Heart right ventricle (tissue), 16 donors: ENCODE results near the gene CABP4. TPM values are rescaled to one million over a fixed set of nuclear protein-coding genes. Genes with fewer than 3 reads are reported as not detected.
A peak's percentile ranks its signal among the peaks of the same experiment; 100 is the strongest.

Experiments
- ATAC-seq, 8 donors: fragments of 200-7000 bp; cut with Tn5 transposase; one replicate each; pipeline ENCODE4 v1.9.1; 2020; ENCODE audit warnings: mild to moderate bottlenecking in 8 of 8, moderate library complexity in 8 of 8, moderate number of reproducible peaks in 1 of 8
- DNase-seq, 2 donors: peaks; one replicate each; pipeline ENCODE4 v3.0.0-alpha.2; 2020
- H3K27ac ChIP-seq, 10 donors: fragments of 200-600 bp; sonication (generic) in 2 of 10; one replicate each; pipeline versions ENCODE4 v1.5.0 to v1.8.0; 2020 to 2022; ENCODE audit warnings: mild to moderate bottlenecking in 3 of 10
- H3K27me3 ChIP-seq, 7 donors: fragments of 200-600 bp; one replicate each; pipeline ENCODE4 v1.8.0; 2021 to 2022; ENCODE audit warnings: mild to moderate bottlenecking in 2 of 7
- H3K36me3 ChIP-seq, 9 donors: fragments of 200-600 bp; sonication (generic) in 1 of 9; one replicate each; pipeline versions ENCODE4 v1.5.0 to v1.8.0; 2020 to 2022; ENCODE audit warnings: mild to moderate bottlenecking in 2 of 9
- H3K4me1 ChIP-seq, 9 donors: fragments of 200-600 bp; sonication (generic) in 1 of 9; one replicate each; pipeline versions ENCODE4 v1.5.0 to v1.8.0; 2020 to 2022; ENCODE audit warnings: mild to moderate bottlenecking in 4 of 9
- H3K4me3 ChIP-seq, 10 donors: fragments of 200-600 bp; sonication (generic) in 2 of 10; one replicate each; pipeline versions ENCODE4 v1.5.0 to v1.8.0; 2020 to 2022; ENCODE audit warnings: mild to moderate bottlenecking in 7 of 10, moderate library complexity in 2 of 10
- H3K9me3 ChIP-seq, 11 donors: fragments of 200-600 bp in 10 of 11; sonication (generic) in 2 of 11; one replicate each; pipeline versions ENCODE4 v1.5.0 to v1.8.0; 2013 to 2022; ENCODE audit warnings: mild to moderate bottlenecking in 2 of 11, control low read depth in 1 of 11, moderate library complexity in 1 of 11
- CTCF ChIP-seq, 9 donors: fragments of 200-600 bp; sonication (generic) in 2 of 9; IDR thresholded peaks; one replicate each; pipeline versions ENCODE4 v1.5.0 to v1.8.0; 2021 to 2022; ENCODE audit warnings: antibody characterized with exemption in 9 of 9, mild to moderate bottlenecking in 5 of 9, moderate library complexity in 1 of 9
- WGBS, 2 donors: extraction: QIAGEN DNeasy Blood & Tissue Kit; methylation state at CpG; one replicate each; pipeline ENCODE4 v1.1.7; 2013; ENCODE audit warnings: inconsistent platforms in 1 of 2; 5-methylcytosine and 5-hydroxymethylcytosine counted together
- intact Hi-C, 10 donors: fragments of 100-400 bp; cut with DNase I; formaldehyde crosslinking; loops; one replicate each; pipeline versions ENCODE4 v1.11.1 to v1.14.2; 2022
- polyA plus RNA-seq, 2 donors: library from polyadenylated mRNA; stranded (reverse); fragments of 200-250 nt; gene quantifications; one replicate each; pipeline ENCODE4 v1.2.3, GENCODE V29; 2013
- total RNA-seq, 10 donors: library from RNA; stranded (reverse); fragmentation: NEBNext Ultra II Directional in 3 of 10; extraction: Animal tissue kit (Norgen Biotek cat#: 25700) in 3 of 10; gene quantifications; one replicate each; pipeline versions ENCODE4 v1.2.1 to v1.2.4, GENCODE V29; 2021 to 2023
- donor health status: Arrhythmogenic right ventricular cardiomyopathy.
- donor health status: ischemic (EF 13 %, LVEDD 7.1; RV severe dilation, severe dysfunction).
- donor health status: healthy with polysubstance abuse.
- donor health status: DM: no; HTN: yes; CAD: no.
- donor health status: DM: no; HTN: no; CAD: no.
- donor health status: ischemic (EF 25% LVEDD 6.9; RV normal size, moderate dysfunction).
- donor health status: ischemic (EF 25% LVEDD 5.7; RV mildly dilated, moderate dysfunction).
- donor health status: healthy.
- donor health status: DM: yes; HTN: yes; CAD: no.
- donor health status: Ischemic cardiomyopathy.
- donor health status: ischemic (EF 35%, LVEDD 5.7; RV mildly dilated, moderate dysfunction).
- donor health status: nonischemic (EF 11% LVEDD 7.7; RV severe dilation, severe dysfunction).
- donor health status: DM: yes; HTN: yes; CAD: no.
- donor health status: PGD.
- donor health status: ischemic (EF 29% LVEDD 5.4; RV normal size, mild dysfunction).
- donor health status: nonischemic (EF 23%, LVEDD 6.1; RV moderate dilation, normal function).

The CABP4 gene
- total and polyA plus RNA-seq, 12 donors: 0.17 to 1.5 (median 0.70) TPM; not detected in 1

DNA sequence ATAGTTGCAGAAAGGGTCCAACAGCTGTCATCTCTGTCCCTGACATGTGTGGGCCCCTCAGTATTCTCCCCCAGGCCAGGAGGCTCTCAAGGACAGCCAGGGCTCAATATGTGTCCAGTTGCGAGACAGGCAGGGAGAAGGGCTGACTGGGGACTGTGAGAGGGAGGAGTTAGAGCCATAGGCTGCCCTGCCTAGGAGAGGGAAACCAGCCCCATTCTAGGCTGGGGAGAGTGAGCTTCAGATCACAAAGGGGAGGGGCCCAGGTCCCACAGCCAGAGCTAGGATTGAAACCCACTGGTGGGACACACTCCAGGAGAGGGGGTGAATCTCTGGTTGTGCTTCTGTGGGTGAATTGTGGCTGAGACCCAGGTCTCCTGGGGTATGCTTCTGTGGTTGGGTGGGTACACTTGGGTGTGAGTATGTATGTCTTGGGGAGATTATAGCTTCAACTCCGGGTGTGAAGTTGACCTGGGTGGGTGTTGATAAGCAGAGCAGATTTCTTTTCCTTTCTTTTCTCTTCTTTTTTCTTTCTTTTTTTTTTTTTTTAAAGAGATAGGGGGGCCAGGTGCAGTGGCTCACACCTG, 41.8 kb upstream of the CABP4 start:
- Histone ChIP-seq H3K27me3 (peaks cover 0 to 64% (median 53%) of the 10 kb centered on the region in 7 donors), H3K36me3 (no peaks in the 10 kb centered on the region), H3K9me3 (no peaks in the 10 kb centered on the region), H3K27ac (no peak overlapping the region), H3K4me1 (peaks cover 8 to 50% (median 33%) of the 10 kb centered on the region in 9 donors), H3K4me3 (no peak overlapping the region)
- no peak for DNase-seq
- ATAC-seq: no peak
- no peak for TF ChIP-seq CTCF (IDR thresholded peaks at IDR 0.05)
- WGBS, 2 donors: 57 to 70% methylated on average over 2 of the region's 2 CpGs
- intact Hi-C loops: no loop called here

GRCh38 chr11:67415501-67416304, 39.5 kb upstream of the CABP4 start, which contains the start of gene CARNS1:
Gene CARNS1 (plus strand): TSS chr11:67415678. CDS start chr11:67416200, 522 bp downstream.
- H3K4me3 ChIP-seq: peak within 1 kb of the TSS in 9 of 10 donors; percentile 30 to 48 (median 41)
- TF ChIP-seq CTCF (IDR thresholded peaks at IDR 0.05): no peak
- intact Hi-C loops: no loop called here
- H3K36me3 ChIP-seq: no peaks in the 10 kb centered on the region
- H3K27me3 ChIP-seq: peaks cover 0 to 46% (median 35%) of the 10 kb centered on the region in 7 donors
- no peak for DNase-seq
- H3K9me3 ChIP-seq: no peaks in the 10 kb centered on the region
- 6 to 7% methylated on average over 48 to 67 of the region's 67 CpGs for WGBS, 2 donors
- H3K4me1 ChIP-seq: peaks cover 20 to 57% (median 48%) of the 10 kb centered on the region in 9 donors
- ATAC-seq: no peak
- H3K27ac ChIP-seq: peak within 1 kb of the TSS in 9 of 10 donors; percentile 76 to 98 (median 92)

- no peak for ATAC-seq
- Histone ChIP-seq H3K27me3 (peaks cover 0 to 36% (median 25%) of the 10 kb centered on the region in 7 donors), H3K27ac (peak overlapping the region in 9 of 10 donors; percentile 76 to 98 (median 93)), H3K4me1 (peaks cover 20 to 61% (median 48%) of the 10 kb centered on the region in 9 donors), H3K36me3 (no peaks in the 10 kb centered on the region), H3K9me3 (no peaks in the 10 kb centered on the region), H3K4me3 (peak overlapping the region in 1 of 10 donors; percentile 46)
- no peak for TF ChIP-seq CTCF (IDR thresholded peaks at IDR 0.05)
- no peak for DNase-seq
- 53 to 55% methylated on average over 21 of the region's 21 CpGs for WGBS, 2 donors
- intact Hi-C loops: no loop called here
Measured at GRCh38 chr11:67416416-67417335, 38.5 kb upstream of the CABP4 start.

DNA sequence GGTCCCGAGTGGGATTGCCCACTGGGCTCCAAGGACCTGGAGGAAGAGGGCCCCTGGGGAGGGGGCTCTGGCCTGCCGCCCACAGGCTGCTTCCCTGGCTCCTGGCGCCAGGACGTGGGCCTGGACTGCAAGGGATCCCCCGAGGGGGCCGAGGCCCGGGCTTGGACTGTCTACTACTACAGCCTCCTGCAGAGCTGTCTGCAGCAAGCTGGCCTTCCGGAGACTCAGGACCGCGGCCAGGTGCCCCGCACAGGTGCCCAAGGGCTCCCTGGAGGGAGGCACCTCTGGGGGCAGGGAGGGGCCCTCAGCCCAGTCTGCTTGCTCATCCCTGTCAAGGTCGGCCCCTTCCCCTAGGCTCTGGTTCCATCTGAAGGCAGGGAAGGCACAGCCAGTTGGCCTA, 37.7 kb upstream of the CABP4 start:
- intact Hi-C loops: no loop called here
- WGBS, 2 donors: 82% methylated on average over 12 of the region's 12 CpGs

More for the DNA sequence above, 37.7 kb upstream of the CABP4 start:
- H3K4me3 ChIP-seq: no peak overlapping the region
- H3K36me3 ChIP-seq: no peaks in the 10 kb centered on the region
- TF ChIP-seq CTCF (IDR thresholded peaks at IDR 0.05): no peak
- peaks cover 0 to 32% (median 18%) of the 10 kb centered on the region in 7 donors for H3K27me3 ChIP-seq
- peak overlapping the region in 9 of 10 donors; percentile 76 to 98 (median 93) for H3K27ac ChIP-seq
- no peaks in the 10 kb centered on the region for H3K9me3 ChIP-seq
- ATAC-seq (no peak), DNase-seq (no peak)
- H3K4me1 ChIP-seq: peaks cover 20 to 61% (median 48%) of the 10 kb centered on the region in 9 donors
